ENCODE results near the gene BANF2. TPM values are rescaled to one million over a fixed set of nuclear protein-coding genes. Genes with fewer than 3 reads are reported as not detected.
A peak's percentile ranks its signal among the peaks of the same experiment; 100 is the strongest.

The BANF2 gene
- total RNA-seq = 1 to 10 TPM in 1 of 2 donors, not detected in 1; 1.9 TPM

- no peaks in the 10 kb centered on the region for H3K9me3 ChIP-seq
- intact Hi-C loops (cut with DNase I) = no loop called here
- H3K4me3 ChIP-seq = no peak within 1 kb of the TSS
- H3K27ac ChIP-seq = no peak within 1 kb of the TSS
- TF ChIP-seq POLR2AphosphoS5 (IDR thresholded peaks at IDR 0.05) (no peak), CTCF (IDR thresholded peaks at IDR 0.05) (no peak), POLR2A (IDR thresholded peaks at IDR 0.05) (no peak)
- H3K4me1 ChIP-seq (replicated peaks) = no peaks in the 10 kb centered on the region
- H3K27me3 ChIP-seq (replicated peaks; ENCODE audit: insufficient read depth) = no peaks in the 10 kb centered on the region
- no peak for DNase-seq (ENCODE audit: low spot score)
- 97% methylated on average over 3 of the region's 3 CpGs for WGBS
- H3K36me3 ChIP-seq = no peaks in the 10 kb centered on the region
These were observed at the start of gene BANF2 for GRCh38 chr20:17699931-17700351. TSS of gene BANF2 (plus strand) at chr20:17699966. CDS start at chr20:17725026, 25,060 bp downstream.

GRCh38 chr20:17650301-17651128 is 49.3 kb upstream of the BANF2 start:
- H3K4me1 ChIP-seq (replicated peaks) = peaks cover 35% of the 10 kb centered on the region
- intact Hi-C loops (cut with DNase I) = no loop called here

GRCh38 chr20:17651129-17651759 is 48.5 kb upstream of the BANF2 start:
- H3K36me3 ChIP-seq = no peaks in the 10 kb centered on the region
- H3K4me3 ChIP-seq = no peak overlapping the region
- no peak for DNase-seq (ENCODE audit: low spot score)
- H3K27ac ChIP-seq = no peak overlapping the region
- TF ChIP-seq POLR2AphosphoS5 (IDR thresholded peaks at IDR 0.05) (peak; percentile 35), CTCF (IDR thresholded peaks at IDR 0.05) (no peak)
- peaks cover 31% of the 10 kb centered on the region for H3K4me1 ChIP-seq (replicated peaks)
- no peaks in the 10 kb centered on the region for H3K9me3 ChIP-seq
- intact Hi-C loops (cut with DNase I) = no loop called here
- no peaks in the 10 kb centered on the region for H3K27me3 ChIP-seq (replicated peaks; ENCODE audit: insufficient read depth)
- WGBS = 39% methylated on average over 11 of the region's 11 CpGs

More at GRCh38 chr20:17650301-17651128, 49.3 kb upstream of the BANF2 start:
- Histone ChIP-seq H3K27me3 (replicated peaks; ENCODE audit: insufficient read depth) (no peaks in the 10 kb centered on the region), H3K4me3 (no peak overlapping the region), H3K36me3 (no peaks in the 10 kb centered on the region), H3K27ac (peak overlapping the region in 1 of 2 donors; percentile 2), H3K9me3 (no peaks in the 10 kb centered on the region)
- TF ChIP-seq POLR2A (IDR thresholded peaks at IDR 0.05) (no peak), CTCF (IDR thresholded peaks at IDR 0.05) (no peak), POLR2AphosphoS5 (IDR thresholded peaks at IDR 0.05) (no peak)
- no peak for DNase-seq (ENCODE audit: low spot score)
- 60% methylated on average over 12 of the region's 12 CpGs for WGBS

- Histone ChIP-seq H3K27ac (no peak overlapping the region), H3K36me3 (no peaks in the 10 kb centered on the region), H3K27me3 (replicated peaks; ENCODE audit: insufficient read depth) (no peaks in the 10 kb centered on the region), H3K4me3 (no peak overlapping the region), H3K4me1 (replicated peaks) (peaks cover 25% of the 10 kb centered on the region), H3K9me3 (no peaks in the 10 kb centered on the region)
- 29% methylated on average over 2 of the region's 2 CpGs for WGBS
- intact Hi-C loops (cut with DNase I) = no loop called here
- DNase-seq (ENCODE audit: low spot score) = peak; percentile 40
- TF ChIP-seq POLR2AphosphoS5 (IDR thresholded peaks at IDR 0.05) (no peak), CTCF (IDR thresholded peaks at IDR 0.05) (peak in 2 of 4 experiments; percentile 28 to 40)
These were observed 47.9 kb upstream of the BANF2 start for GRCh38 chr20:17651760-17652388.

Measured in prostate gland (tissue), 2 donors.